ENCODE data around the gene PRKCD.

Gene PRKCD

DNA sequence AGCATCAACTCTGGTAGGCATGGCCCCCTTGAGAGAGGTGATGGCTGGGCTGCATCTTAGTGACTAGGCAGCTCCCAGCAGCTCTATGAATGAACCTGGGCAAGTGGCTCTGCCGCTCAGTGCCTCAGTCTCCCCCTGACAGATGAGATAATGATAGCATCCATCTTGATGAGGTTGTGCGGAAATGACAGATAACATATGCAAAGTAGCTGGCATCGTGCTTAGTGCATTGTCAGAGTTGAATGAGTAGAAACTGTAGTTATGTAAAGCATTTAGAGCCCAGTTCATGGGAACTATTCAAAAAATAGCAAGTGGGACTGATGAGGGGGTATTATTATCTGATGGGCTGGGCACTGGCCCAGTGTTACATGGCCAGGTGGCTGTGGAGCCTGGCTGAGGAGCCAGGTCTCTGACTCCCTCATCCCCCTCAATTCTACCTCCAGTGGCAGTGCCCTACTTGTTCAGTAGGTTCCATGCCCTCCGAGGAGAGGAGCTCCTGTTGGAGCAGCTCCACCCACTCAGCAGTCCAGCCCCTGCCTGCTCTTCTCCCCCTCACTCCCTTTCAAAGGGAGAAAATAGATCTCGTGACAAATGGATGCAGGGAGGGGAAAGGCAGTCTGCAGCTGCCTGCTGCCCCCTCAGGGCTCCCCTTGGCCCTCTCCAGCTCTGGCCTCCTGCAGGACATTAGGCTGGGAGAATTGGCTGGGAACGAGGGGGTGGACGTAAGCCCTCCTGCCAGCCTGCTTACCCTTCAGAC is 6.6 kb downstream of the PRKCD start:
- Histone ChIP-seq H3K4me1 (ENCODE audit: control insufficient read depth in 1 of 2, insufficient read depth in 1 of 2, low read depth in 1 of 2, low read length in 1 of 2) (peaks cover 99 to 100% of the 10 kb centered on the region in 2 experiments), H3K27me3 (no peaks in the 10 kb centered on the region), H3K36me3 (peaks cover 40% of the 10 kb centered on the region), H3K9me3 (no peaks in the 10 kb centered on the region), H3K27ac (peak overlapping the region; percentile 99), H3K4me3 (ENCODE audit: low read depth in 1 of 2, low read length in 1 of 2) (peak overlapping the region; percentile 83 to 89)
- TF ChIP-seq, protein P1, sequence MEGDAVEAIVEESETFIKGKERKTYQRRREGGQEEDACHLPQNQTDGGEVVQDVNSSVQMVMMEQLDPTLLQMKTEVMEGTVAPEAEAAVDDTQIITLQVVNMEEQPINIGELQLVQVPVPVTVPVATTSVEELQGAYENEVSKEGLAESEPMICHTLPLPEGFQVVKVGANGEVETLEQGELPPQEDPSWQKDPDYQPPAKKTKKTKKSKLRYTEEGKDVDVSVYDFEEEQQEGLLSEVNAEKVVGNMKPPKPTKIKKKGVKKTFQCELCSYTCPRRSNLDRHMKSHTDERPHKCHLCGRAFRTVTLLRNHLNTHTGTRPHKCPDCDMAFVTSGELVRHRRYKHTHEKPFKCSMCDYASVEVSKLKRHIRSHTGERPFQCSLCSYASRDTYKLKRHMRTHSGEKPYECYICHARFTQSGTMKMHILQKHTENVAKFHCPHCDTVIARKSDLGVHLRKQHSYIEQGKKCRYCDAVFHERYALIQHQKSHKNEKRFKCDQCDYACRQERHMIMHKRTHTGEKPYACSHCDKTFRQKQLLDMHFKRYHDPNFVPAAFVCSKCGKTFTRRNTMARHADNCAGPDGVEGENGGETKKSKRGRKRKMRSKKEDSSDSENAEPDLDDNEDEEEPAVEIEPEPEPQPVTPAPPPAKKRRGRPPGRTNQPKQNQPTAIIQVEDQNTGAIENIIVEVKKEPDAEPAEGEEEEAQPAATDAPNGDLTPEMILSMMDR (IDR thresholded peaks at IDR 0.05) = no peak

DNA sequence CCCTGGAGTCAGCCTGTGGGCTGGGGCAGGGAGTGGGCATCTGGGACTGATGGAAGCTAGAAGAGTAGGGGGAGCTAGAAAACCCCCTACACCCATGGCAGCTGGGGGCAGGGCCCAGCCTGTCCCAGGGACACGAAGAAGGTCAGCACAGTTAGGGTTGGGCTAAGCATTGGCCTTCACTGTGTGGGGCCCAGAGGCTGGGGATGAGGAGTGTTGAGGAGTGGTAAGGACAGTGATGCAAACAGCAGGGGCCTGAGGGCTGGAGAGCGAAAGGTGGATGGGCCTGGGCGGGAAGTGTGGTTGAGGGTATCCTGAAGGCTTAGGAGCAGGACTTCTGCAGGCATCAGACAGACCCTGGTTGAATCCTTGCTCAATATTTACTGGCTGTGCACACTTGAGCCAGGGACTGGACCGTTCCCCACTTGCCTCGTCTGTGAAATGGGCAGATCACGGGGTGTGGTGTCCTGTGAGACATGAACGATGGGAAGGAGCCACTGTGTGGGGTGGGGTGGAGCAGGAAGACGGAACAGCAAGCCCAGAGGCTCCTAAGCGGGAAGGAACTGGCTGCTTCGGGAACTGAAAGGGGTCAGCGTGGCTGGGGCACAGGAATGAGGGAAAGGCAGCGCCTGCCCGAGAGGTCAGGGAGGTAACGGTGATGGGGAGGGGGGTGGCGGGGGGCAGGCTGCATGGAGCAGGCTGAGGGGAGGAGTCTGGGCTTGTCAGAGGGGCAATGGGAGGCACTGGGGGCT is 7.3 kb downstream of the PRKCD start:
- Histone ChIP-seq H3K27me3 (no peaks in the 10 kb centered on the region), H3K9me3 (no peaks in the 10 kb centered on the region), H3K27ac (peak overlapping the region; percentile 99), H3K4me1 (ENCODE audit: control insufficient read depth in 1 of 2, insufficient read depth in 1 of 2, low read depth in 1 of 2, low read length in 1 of 2) (peaks cover 100% of the 10 kb centered on the region in 2 experiments), H3K4me3 (ENCODE audit: low read depth in 1 of 2, low read length in 1 of 2) (peak overlapping the region; percentile 83 to 89), H3K36me3 (peaks cover 48% of the 10 kb centered on the region)
- TF ChIP-seq, protein P1 (IDR thresholded peaks at IDR 0.05) = no peak

DNA sequence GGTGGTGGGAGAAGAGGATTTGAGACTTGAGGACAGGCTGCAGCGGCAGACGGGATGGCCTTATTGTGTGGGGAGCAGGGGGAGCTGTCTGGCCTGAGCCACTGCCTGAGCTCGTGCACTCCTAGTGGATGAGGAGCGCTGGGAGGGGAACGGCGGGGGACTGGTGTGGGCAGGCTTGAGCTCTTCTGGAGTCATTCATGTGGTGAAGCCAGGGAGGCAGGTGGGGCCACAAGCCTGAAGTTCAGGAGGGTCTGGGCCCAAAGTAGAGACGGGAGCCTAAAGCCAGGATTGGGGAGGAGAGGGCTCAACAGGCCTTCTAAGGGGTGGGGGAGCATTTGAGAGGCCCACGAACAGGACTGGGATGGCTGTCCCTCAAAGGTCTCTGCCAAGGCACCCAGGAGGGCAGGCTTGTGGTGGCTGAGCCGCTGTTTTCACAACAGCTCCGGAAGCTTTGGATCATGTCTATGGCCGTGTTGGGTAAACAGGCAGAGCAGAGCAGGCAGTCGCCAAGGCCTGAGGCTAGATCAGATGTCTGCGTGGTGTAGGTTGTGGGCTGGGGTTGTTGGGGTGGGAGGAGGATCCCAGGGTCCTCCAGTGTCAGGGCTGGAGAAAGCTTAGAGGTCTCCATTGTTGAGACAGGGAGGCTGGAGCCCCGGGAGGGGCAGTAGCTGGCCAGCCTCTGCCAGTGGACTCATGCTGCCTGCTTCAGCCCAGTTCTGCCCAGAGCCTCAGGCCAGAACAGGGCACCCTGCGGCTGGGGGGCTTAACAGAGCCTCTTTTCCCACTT is 8.2 kb downstream of the PRKCD start:
- Histone ChIP-seq H3K36me3 (peaks cover 53% of the 10 kb centered on the region), H3K27me3 (no peaks in the 10 kb centered on the region), H3K4me3 (ENCODE audit: low read depth in 1 of 2, low read length in 1 of 2) (peak overlapping the region; percentile 83 to 89), H3K9me3 (no peaks in the 10 kb centered on the region), H3K4me1 (ENCODE audit: control insufficient read depth in 1 of 2, insufficient read depth in 1 of 2, low read depth in 1 of 2, low read length in 1 of 2) (peaks cover 100% of the 10 kb centered on the region in 2 experiments), H3K27ac (peak overlapping the region; percentile 99)
- TF ChIP-seq, protein P1 (IDR thresholded peaks at IDR 0.05) = no peak

DNA sequence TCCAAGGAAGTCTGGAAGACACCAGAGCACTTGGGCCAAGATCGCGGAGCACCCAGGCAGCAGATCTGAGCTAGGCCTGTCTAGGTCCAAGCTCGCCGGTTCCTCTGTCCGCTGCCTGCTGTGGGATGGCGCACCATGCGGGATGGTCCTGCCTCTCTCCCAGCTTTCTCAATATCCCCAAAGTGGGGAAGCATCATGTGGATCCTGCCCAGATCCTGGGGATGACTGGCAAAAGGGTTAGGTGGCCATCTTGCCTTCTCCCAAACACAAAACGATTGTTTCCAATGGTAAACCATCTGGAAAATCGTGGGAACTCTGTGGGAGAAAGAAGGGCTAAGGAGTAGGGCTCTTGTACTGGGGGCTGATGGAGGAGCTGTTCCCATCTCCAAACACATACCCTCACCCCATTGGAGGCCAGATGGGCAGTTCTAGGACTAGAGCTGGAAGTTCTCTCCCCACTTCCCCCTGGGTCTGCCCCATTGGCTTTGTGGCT is 8.9 kb downstream of the PRKCD start:
- H3K4me3 ChIP-seq (ENCODE audit: low read depth in 1 of 2, low read length in 1 of 2) = peak overlapping the region; percentile 83 to 89
- no peaks in the 10 kb centered on the region for H3K27me3 ChIP-seq
- peaks cover 59% of the 10 kb centered on the region for H3K36me3 ChIP-seq
- H3K4me1 ChIP-seq (ENCODE audit: control insufficient read depth in 1 of 2, insufficient read depth in 1 of 2, low read depth in 1 of 2, low read length in 1 of 2) = peaks cover 100% of the 10 kb centered on the region in 2 experiments
- TF ChIP-seq, protein P1 (IDR thresholded peaks at IDR 0.05) = no peak
- peak overlapping the region; percentile 99 for H3K27ac ChIP-seq
- H3K9me3 ChIP-seq = no peaks in the 10 kb centered on the region

DNA sequence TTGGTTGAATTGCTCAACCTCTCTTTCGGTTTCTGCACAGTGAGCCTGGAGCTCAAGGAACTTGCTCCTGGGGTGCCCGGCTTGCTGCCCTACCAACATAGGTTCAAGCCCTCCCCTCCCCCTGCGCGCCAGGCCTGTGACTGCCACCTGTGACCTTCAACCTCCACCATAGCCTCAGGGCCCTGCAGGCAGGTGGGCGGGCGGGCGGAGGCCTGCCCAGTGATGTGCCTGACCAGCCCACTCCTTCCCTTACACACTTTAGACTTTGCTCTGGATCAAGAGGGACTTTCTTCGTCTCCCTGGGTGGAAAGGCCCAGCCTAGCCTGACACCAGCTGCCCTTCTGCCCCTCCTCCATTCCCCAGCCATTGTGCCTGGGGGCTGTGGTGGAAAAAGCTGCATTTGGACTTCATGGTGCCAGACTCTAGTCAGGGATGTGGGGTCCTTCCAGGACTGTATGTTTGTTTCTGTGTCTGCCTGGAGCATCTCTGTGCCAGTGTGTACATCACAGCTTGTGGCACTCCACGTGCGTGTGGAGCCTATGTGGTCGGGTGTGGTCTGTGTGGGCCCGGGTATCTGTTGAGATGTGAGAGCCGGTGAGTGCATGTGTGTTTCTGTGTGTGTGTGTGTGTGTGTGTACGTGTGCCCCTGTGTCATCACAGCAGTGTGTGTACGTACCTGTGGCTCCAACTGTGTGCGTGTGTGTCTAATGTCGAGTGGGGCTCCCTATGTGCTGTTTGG is 9.5 kb downstream of the PRKCD start:
- peak overlapping the region; percentile 99 for H3K27ac ChIP-seq
- no peaks in the 10 kb centered on the region for H3K27me3 ChIP-seq
- H3K4me3 ChIP-seq (ENCODE audit: low read depth in 1 of 2, low read length in 1 of 2) = peak overlapping the region; percentile 83 to 89
- TF ChIP-seq, protein P1 (IDR thresholded peaks at IDR 0.05) = no peak
- H3K4me1 ChIP-seq (ENCODE audit: control insufficient read depth in 1 of 2, insufficient read depth in 1 of 2, low read depth in 1 of 2, low read length in 1 of 2) = peaks cover 100% of the 10 kb centered on the region in 2 experiments
- H3K9me3 ChIP-seq = no peaks in the 10 kb centered on the region
- peaks cover 60% of the 10 kb centered on the region for H3K36me3 ChIP-seq

Data from neutrophil (primary cell).